ENCODE measurements around the gene ARMCX5. TPM values are rescaled to one million over a fixed set of nuclear protein-coding genes. Genes with fewer than 3 reads are reported as not detected.

ARMCX5 gene
- total and polyA plus RNA-seq, 2 donors (not counting 3 experiments of a cell fraction or from before 2014, with no cell fraction given) = 8.0 to 10.3 TPM

DNA sequence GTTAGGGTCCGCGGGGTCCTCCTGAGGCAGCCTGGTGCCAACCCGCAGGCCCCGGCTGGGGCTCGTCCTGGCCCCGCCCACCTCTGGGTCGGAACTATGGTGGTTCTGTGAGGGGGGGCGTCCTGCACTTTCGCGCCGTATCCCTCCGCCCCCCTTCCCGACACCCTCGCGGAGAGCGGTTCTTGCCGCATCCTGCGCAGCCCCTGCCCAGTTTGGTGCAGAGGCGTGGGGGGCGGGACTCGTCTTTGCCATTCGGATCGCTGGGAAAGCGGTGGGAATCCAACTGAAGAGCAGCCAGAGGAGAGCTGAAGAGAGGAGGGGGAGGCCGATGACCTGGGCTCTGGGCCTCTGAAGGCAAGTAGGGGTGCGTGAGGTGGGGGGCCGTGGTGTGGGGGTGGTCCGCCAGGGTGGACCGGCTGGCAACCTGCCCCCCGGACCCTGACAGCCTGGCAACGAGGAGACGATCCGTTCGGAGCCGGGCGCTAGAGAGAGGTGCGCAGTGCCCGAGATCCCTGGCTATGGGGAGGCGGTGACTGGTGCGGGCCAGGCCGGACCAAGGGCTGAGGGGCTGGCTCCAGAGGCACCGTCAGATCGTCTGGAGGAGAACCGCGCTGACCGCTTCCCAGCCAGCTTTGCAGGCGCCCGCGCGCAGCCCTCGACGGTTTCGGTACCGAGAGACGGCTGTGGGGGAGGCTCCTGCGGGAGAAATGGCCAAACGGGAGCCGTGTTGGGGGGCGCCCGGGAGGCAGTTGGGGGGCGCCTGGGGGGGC lies 52.1 kb downstream of the ARMCX5 start, which contains the start of gene GPRASP1:
Gene GPRASP1 (plus strand): TSS at position 242 of the 770 bp plus-strand sequence. CDS start 2,431 bp downstream, outside the sequence.
- TF ChIP-seq CTCF (IDR thresholded peaks at IDR 0.05; ENCODE audit: extremely low read depth in 1 of 2, insufficient read depth in 1 of 2, low read depth in 1 of 2, low read length in 2 of 2) (no peak), EZH2 (IDR thresholded peaks at IDR 0.05; ENCODE audit: borderline replicate concordance, low read depth, low read length, severe bottlenecking) (no peak), FOS (IDR thresholded peaks at IDR 0.05; ENCODE audit: borderline replicate concordance, insufficient read depth, low read length) (no peak), POLR2AphosphoS5 (IDR thresholded peaks at IDR 0.05; ENCODE audit: insufficient read depth, low read depth, low read length) (no peak), JUN (IDR thresholded peaks at IDR 0.05; ENCODE audit: borderline replicate concordance, insufficient read depth, insufficient read length, low read depth) (no peak)
- TF ChIP-seq, protein P1, sequence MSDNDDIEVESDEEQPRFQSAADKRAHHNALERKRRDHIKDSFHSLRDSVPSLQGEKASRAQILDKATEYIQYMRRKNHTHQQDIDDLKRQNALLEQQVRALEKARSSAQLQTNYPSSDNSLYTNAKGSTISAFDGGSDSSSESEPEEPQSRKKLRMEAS (IDR thresholded peaks at IDR 0.05; ENCODE audit: insufficient read depth, insufficient read length) = no peak
- intact Hi-C loops (cut with micrococcal nuclease) = loop anchor here (2.0 to 5.0 kb wide), 2 partner anchors 53 to 116 kb away; partner anchors contain the start of gene ARMCX5

More for the DNA sequence above, 52.1 kb downstream of the ARMCX5 start, which contains the start of gene GPRASP1:
- H3K4me3 ChIP-seq (replicated peaks in 1 of 3; ENCODE audit: insufficient read depth in 1 of 3, low read depth in 1 of 3, low read length in 3 of 3) = peak within 1 kb of the TSS; percentile 37 to 54 (median 45)
- H3K9me3 ChIP-seq (replicated peaks; ENCODE audit: control insufficient read depth, insufficient read depth, low read length) = no peaks in the 10 kb centered on the region
- H3K36me3 ChIP-seq (ENCODE audit: control insufficient read depth in 2 of 2, extremely low read depth in 1 of 2, insufficient read depth in 2 of 2, low read length in 2 of 2) = no peaks in the 10 kb centered on the region
- no peaks in the 10 kb centered on the region for H3K79me2 ChIP-seq (ENCODE audit: control insufficient read depth, insufficient read depth, low read length)
- H3K4me2 ChIP-seq (ENCODE audit: insufficient read depth, low read length) = peak within 1 kb of the TSS; percentile 55
- dilution Hi-C loops (cut with MboI; ENCODE audit: extremely low pct_ligation_motif_present, low sequenced_read_pairs) = no loop called here
- DNase-seq (ENCODE audit: low read depth, low spot score) (peak; percentile 29), FAIRE-seq (peak; percentile 87)
- no peaks in the 10 kb centered on the region for H3K9me1 ChIP-seq (replicated peaks; ENCODE audit: control insufficient read depth, extremely low read depth, insufficient read depth, low read length)
- H4K20me1 ChIP-seq (replicated peaks; ENCODE audit: control insufficient read depth, extremely low read depth, insufficient read depth, low read length) = no peaks in the 10 kb centered on the region
- H2AFZ ChIP-seq (ENCODE audit: low read depth, low read length) = peak within 1 kb of the TSS; percentile 59
- no peaks in the 10 kb centered on the region for H3K4me1 ChIP-seq (ENCODE audit: control insufficient read depth, extremely low read depth, insufficient read depth, low read length)
- CTCF ChIA-PET = interaction anchor here (1.2 to 1.3 kb wide), 2 partner anchors 8 to 95 kb away, joined by 3 read pairs; no protein-coding TSS in a partner anchor
- no TSS peak for BruUV-seq (replicated peaks)
- no peak within 1 kb of the TSS for H3K27ac ChIP-seq (ENCODE audit: insufficient read depth, low read depth, low read length)
- POLR2A ChIA-PET = no interaction called here
- H3K27me3 ChIP-seq (ENCODE audit: control insufficient read depth in 2 of 2, insufficient read depth in 2 of 2, low read length in 2 of 2) = no peaks in the 10 kb centered on the region
- peak within 1 kb of the TSS; percentile 16 for H3K9ac ChIP-seq (replicated peaks; ENCODE audit: extremely low read depth, insufficient read depth, low read length)
